ENCODE results near the gene ZC3H7A.

GRCh38 chr16:11783319-11784037 is 13.6 kb downstream of the ZC3H7A start:
- no peak for TF ChIP-seq INSM2 (tag by site-specific recombination; IDR thresholded peaks at IDR 0.05)
- TF ChIP-seq ZNF175 (tag by site-specific recombination; IDR thresholded peaks at IDR 0.05), result no peak
- no peak for TF ChIP-seq ZNF580 (tag by site-specific recombination; IDR thresholded peaks at IDR 0.05)
- TF ChIP-seq ZNF704 (tag by site-specific recombination; IDR thresholded peaks at IDR 0.05), result no peak
- no peak for TF ChIP-seq CTCF (tag by site-specific recombination; IDR thresholded peaks at IDR 0.05)
